GM19397 (cell line): Measurements from ENCODE around the gene PPM1G.
"Not testable (repeated sequence)": the region's sequence is repeated elsewhere in the genome, so short reads cannot be mapped to it uniquely, and the experiment has no call there.

Experiments used
- ATAC-seq: cut with Tn5 transposase; IDR thresholded peaks from one replicate; pipeline ENCODE4 v1.9.1; 2021; ENCODE audit warnings: mild to moderate bottlenecking, moderate library complexity; ENCODE audit not compliant: unreplicated experiment

The PPM1G gene

GRCh38 chr2:27376151-27376865, 33.1 kb downstream of the PPM1G start:
- ATAC-seq, result no peak

DNA sequence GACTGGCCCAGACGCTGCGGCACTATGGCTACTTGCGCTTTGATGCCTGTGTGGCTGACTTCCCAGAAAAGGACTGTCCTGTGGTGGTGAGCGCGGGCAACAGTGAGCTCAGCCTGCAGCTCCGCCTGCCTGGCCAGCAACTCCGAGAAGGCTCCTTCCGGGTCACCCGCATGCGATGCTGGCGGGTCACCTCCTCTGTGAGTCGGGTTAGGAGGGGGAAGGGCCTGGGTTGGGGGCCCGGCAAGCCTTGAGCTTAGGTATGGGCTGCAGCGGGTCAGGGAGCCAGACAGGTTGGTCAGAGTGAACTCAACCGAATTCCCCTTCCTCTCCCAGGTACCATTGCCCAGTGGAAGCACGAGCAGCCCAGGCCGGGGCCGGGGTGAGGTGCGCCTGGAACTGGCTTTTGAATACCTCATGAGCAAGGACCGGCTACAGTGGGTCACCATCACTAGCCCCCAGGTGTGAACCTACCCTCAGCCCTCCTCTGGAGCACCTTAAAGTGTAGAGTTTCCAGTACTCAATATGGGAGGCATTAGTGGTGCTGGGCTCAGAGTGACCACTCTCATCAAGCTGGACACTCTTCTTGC, 33.8 kb downstream of the PPM1G start:
- no peak for ATAC-seq

GRCh38 chr2:27373567-27373966, 35.8 kb downstream of the PPM1G start:
- no peak for ATAC-seq

- no peak for ATAC-seq
Measured at GRCh38 chr2:27372937-27373336, 36.5 kb downstream of the PPM1G start.

GRCh38 chr2:27370816-27371620, 38.4 kb downstream of the PPM1G start:
- ATAC-seq, result peak; percentile 29

DNA sequence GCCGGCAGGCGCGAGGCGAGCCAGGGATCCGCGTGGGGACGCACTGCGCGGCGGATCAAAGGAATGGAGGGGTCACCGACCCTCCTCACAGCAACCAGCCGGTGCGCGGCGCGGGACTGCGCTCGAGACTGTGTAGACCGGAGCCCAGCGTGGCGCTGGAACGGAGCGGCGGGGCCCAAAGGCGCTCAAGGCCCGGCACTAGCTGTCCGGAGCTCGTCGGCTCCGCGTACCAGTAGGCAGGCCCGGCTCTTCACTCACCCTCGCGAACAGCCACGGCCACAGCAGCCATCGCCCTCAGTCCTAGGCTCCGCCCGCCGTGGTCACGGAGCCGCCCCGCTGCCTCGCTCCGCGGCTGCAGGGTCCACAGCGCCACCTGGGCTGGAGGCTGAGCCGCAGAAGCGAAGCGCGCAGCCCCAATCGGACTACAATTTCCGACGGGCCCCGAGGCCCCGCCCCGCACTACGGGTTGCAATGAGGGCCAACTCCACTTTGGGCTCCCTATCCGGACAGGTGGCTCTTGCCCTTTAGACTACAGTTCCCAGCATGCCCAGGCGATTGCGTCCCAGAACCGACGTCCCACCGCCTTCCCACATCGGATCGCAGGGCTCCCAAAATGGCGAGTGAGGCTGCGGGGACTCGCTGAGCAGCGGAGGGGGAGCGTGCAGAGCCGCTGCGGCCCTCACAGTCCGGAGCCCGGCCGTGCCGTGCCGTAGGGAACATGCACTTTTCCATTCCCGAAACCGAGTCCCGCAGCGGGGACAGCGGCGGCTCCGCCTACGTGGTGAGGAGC, 39.2 kb downstream of the PPM1G start, which contains the start of the genes EIF2B4 and SNX17:
Gene EIF2B4 (minus strand): TSS at position 313 of the 790 bp plus-strand sequence. CDS start 24 bp downstream, at position 289.
Gene SNX17 (plus strand): TSS at position 591 of the 790 bp plus-strand sequence. CDS start 128 bp downstream, at position 719.
- peak; percentile 89 for ATAC-seq

- no peak for ATAC-seq
Measured at GRCh38 chr2:27369471-27370025, 39.8 kb downstream of the PPM1G start.

GRCh38 chr2:27363933-27364332, 45.5 kb downstream of the PPM1G start:
- ATAC-seq, result no peak

DNA sequence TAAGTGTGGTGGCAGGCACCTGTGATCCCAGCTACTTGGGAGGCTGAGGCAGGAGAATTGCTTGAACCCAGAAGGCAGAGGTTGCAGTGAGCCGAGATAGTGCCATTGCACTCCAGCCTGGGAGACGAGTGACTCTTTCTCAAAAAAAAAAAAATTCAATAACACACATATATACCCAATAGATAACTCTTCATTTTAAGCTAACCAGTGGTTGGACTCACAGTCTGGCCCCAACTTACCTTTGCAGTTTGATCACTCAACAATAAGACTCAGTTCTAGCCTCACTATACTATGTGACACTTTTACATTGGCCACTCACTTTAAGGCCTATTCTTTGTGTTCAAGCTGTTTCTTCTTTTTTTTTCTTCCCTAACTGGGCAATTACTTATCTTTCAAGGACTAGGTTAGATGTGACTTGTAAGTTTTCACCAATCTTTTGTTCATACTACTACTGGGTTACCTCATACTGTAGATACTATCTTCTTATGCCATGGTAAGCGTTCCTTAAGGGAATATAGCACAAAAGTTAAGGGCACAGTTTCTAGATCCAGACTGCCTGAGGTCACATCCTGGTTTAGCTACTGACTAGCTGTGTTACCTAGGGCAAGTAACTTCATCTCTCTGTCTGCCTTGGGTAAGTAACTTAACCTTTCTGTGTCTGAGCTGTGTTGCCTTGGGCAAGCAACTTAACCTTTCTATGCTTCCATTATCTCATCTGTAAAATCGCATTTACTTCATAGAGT, 46.5 kb downstream of the PPM1G start:
- no peak for ATAC-seq

GRCh38 chr2:27356382-27357181, 52.8 kb downstream of the PPM1G start, which contains the start of gene GTF3C2:
GTF3C2 (minus strand) TSS chr2:27356764; CDS start chr2:27343554, 13,210 bp downstream.
- peak; percentile 80 for ATAC-seq

DNA sequence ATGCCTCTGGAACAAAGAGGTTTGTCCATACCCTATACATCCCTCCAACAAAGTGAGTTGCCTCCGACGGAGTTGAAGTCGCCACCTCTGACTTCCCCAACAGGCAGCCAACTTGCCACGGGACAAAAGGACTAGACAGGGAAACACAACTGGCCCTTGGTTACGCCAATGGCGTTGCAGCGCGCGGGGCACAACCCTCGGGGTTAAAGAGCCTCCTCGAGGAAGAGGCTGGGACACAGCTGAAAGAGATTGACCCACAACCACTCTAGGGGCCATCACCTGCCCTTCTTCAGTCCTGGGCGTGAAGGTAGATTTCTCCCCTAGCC, 53.4 kb downstream of the PPM1G start:
- ATAC-seq, result peak; percentile 29

DNA sequence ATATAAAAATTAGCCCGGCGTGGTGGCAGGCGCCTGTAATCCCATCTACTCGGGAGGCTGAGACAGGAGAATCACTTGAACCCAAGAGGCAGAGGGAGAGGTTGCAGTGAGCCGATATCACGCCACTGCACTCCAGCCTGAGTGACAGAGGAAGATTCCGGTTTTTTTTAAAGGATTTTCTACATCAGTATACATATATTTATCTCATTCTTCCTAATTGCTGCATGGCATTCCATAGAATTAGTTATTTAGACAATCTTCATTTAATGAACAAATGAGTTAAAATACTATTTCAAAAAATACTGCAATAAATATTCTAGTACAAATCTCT, 54.8 kb downstream of the PPM1G start:
- no peak for ATAC-seq

- no peak for ATAC-seq
Measured at GRCh38 chr2:27353762-27354596, 55.4 kb downstream of the PPM1G start.

DNA sequence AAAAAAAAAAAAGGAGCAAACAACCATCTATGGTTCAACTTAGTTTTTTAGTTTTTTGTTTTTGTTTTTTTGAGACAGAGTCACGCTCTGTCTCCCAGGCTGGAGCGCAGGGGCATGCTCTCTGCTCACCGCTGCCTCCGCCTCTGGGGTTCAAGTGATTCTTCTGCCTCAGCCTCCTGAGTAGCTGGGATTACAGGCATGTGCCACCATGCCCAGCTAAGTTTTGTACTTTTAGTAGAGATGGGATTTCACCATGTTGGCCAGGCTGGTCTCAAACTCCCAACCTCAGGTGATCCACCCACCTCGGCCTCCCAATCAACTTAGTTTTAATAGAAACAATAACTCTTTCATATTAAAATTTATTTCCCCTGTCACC, 56.0 kb downstream of the PPM1G start:
- ATAC-seq, result not testable (repeated sequence)

- ATAC-seq, result no peak
Measured at GRCh38 chr2:27351802-27352598, 57.4 kb downstream of the PPM1G start.

- ATAC-seq, result no peak
Measured at GRCh38 chr2:27350106-27350693, 59.2 kb downstream of the PPM1G start.

- no peak for ATAC-seq
Measured at GRCh38 chr2:27347641-27348040, 61.8 kb downstream of the PPM1G start.
